HuH-7 (cell line): Measurements from ENCODE around the gene SCLY.
A peak's percentile ranks its signal among the peaks of the same experiment; 100 is the strongest.

ENCODE experiments used
- DNase-seq: peaks from one replicate; pipeline ENCODE4 v3.0.0; 2011; ENCODE audit warnings: low spot score

The SCLY gene

GRCh38 chr2:238097988-238098871, 37.4 kb downstream of the SCLY start:
- peak; percentile 81 for DNase-seq

GRCh38 chr2:238098901-238099713, 38.3 kb downstream of the SCLY start:
- DNase-seq = no peak

GRCh38 chr2:238099714-238100048, 38.9 kb downstream of the SCLY start:
- no peak for DNase-seq

GRCh38 chr2:238100049-238100820, 39.4 kb downstream of the SCLY start, which contains the start of gene ESPNL:
Gene ESPNL, plus strand, starts transcription at chr2:238100340. Its CDS starts 80 bp downstream, at chr2:238100420.
- DNase-seq = no peak

DNA sequence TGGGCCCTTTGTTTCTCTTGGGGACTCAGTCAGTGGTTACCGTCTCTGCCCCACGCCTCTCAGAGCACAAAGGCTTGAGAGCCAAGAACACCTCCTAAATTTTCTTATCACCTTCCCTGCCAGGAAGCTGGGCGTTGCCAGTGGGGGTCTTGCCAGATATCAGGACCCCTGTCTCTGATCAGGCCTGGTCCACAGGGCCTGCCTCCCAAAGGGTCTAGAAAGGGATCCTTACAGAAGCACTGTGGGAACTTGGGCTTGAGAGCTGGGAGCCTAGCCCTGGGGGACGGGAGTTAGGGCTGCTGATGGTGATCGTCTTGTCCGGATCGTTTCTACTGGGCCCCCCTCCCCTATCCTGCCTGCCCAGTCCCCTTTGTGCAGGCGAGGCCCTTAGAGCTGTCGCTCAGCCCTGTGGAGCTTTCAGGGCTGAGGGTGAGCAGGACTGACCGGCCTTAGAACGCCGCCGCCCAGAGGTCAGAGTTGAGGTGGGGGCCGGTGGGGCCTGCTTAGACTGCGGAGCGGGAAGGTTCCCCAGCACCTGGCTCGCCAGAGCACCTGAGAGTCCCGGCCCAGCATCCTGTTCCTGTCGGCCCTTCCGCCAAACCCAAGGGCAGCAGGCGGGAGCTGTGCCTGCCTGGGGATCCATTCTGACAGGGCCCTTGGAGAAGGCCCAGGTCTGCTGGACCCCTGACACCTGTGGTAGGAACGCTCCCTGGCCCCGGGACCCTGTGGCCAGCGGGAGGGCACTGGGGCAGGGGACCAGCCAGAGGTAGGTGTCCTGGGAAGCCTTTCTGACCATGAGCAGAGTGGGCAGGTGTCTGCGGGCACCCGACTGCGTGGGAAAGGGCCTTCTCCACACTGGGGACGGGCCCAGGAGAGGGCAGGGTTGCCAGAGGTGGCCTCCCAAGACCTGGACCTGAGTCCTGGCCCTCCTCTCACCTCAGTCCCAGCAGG, 40.3 kb downstream of the SCLY start:
- no peak for DNase-seq

- DNase-seq = no peak
These were observed 41.4 kb downstream of the SCLY start for GRCh38 chr2:238101891-238102841.

GRCh38 chr2:238102865-238103264, 42.1 kb downstream of the SCLY start:
- DNase-seq = no peak

DNA sequence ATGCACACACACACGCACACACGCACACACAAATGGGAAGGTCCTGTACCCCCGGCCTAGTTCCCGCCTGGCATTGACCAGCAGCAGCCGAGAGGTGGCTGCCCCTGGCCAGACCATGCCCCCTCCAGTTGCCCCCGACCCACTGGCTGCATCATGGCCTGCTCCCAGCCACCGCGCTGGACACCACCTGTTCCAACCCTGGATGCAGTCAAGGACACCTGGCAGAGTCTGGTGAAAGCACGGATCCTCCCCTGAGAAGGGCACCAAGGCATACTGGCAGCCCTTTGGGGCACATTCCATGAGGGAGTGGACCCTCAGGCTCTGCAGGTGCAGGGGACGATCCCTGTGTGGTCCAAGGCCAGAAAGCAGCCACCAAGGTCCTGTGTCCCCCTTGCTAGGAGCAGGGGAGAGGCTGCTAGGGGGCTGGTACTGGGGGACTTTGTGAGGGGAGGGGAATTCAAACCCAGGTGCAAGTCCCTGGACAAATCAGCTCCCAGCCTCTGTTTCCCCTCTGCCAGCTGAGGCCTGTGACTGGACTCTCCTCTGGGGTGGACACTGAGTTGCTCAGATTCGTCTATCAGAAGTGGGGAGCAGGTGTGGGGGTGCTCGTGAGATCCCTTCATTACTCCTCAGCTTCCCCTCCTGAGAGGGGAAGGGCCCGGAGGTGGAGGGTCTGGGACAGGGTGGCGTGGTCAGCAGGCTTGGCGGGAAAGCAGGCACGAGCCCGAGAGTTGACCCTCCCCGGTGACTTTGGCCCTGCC, 42.8 kb downstream of the SCLY start:
- no peak for DNase-seq

GRCh38 chr2:238104226-238104690, 43.5 kb downstream of the SCLY start:
- no peak for DNase-seq

DNA sequence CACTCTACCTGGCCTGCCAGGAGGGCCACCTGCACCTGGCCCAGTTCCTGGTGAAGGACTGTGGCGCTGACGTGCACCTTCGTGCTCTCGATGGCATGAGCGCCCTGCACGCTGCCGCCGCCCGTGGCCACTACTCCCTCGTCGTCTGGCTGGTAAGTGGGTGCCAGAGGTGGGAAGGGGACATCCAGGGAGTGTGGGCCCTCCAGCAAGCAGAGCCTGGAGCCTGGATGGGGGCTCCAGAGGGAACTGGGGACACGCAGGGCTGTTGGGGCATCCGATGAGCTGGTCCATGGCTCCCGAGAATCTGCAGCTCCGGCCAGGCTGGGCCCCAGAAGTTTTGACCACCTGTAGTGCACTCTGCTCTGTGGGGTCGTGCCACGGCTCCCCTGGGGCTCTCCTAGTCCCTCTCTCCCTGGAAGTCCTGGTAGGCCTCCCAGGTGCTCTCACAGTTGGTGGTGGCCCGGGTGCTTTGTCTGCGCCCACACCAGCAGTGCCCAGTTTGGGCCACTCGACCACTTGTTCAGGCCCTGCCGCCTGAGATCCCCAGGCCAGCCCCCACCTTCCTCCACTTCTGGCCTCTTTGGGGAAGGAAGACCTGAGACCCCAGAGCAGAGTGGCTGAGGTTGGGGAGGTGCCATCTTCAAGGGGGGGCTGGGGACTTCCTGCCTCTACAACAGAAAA, 44.0 kb downstream of the SCLY start:
- peak; percentile 12 for DNase-seq

GRCh38 chr2:238105506-238106338, 44.9 kb downstream of the SCLY start:
- DNase-seq = peak; percentile 11

- peak; percentile 50 for DNase-seq
These were observed 45.5 kb downstream of the SCLY start for GRCh38 chr2:238106339-238106697.

- DNase-seq = peak; percentile 88
These were observed 46.1 kb downstream of the SCLY start for GRCh38 chr2:238106698-238107524.

DNA sequence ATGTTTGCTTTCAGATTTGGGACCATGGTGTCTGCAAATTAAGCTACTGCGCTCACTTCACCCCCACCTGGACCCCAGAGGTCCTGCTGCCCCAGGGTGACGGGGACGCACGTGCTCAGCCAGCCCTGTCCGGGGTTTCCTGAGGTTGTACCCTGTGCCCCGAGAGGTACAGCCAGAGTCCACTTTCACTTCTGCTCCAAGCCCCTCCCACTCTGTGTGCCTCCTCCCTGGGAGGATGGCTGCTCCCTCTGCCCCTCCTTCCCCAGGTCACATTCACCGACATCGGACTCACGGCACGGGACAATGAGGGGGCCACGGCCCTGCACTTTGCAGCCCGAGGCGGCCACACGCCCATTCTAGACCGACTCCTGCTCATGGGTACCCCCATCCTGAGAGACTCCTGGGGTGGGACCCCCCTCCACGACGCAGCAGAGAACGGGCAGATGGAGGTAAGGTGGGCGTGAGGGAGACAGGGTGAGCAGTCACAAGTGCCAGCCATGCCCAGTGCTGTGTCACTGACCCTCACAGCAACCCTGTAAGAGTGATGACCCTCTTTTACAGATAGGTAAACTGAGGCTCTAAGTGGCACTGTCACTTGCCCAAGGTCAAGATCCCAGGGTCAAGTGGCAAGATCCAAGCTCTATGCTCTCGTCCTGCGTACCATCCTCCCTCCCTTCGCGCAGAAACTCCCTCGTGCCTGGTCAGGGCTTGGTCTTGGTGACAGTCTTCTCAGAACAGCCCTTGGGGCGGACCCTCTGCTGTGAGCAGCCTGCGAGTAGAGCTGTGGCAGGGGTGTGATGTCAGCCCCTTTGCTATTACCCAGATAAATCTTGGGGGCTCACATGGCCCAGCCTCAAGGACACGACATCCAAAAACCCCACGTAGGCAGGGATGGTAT, 47.0 kb downstream of the SCLY start:
- DNase-seq = peak; percentile 31

- no peak for DNase-seq
These were observed 47.8 kb downstream of the SCLY start for GRCh38 chr2:238108423-238109183.
